Body of pancreas (tissue), 4 donors: ENCODE results near the gene SPTBN1. TPM values are rescaled to one million over a fixed set of nuclear protein-coding genes. Genes with fewer than 3 reads are reported as not detected.
A peak's percentile ranks its signal among the peaks of the same experiment; 100 is the strongest.

Source experiments
- ATAC-seq: fragments of 150-250 bp; one replicate; pipeline ENCODE4 v1.9.1; 2016
- DNase-seq, 4 donors: peaks; one replicate each; pipeline ENCODE4 v3.0.0-alpha.2; 2019
- H3K27ac ChIP-seq, 4 donors: fragments of 200-600 bp; sonication (generic); 1 replicate in 3 of 4; 2 replicates in 1 of 4; pipeline versions ENCODE4 v1.5.1 to v1.6.1; 2016 to 2019; ENCODE audit warnings: mild to moderate bottlenecking in 1 of 4, mixed read lengths in 1 of 4, moderate library complexity in 1 of 4
- H3K27me3 ChIP-seq, 2 donors: fragments of 200-600 bp; sonication (generic); one replicate each; pipeline ENCODE4 v1.6.0; 2016; ENCODE audit warnings: mild to moderate bottlenecking in 1 of 2
- H3K36me3 ChIP-seq, 2 donors: fragments of 200-600 bp; sonication (generic); replicated peaks in 1 of 2; 2 replicates each; pipeline ENCODE4 v1.5.1; 2016; ENCODE audit warnings: low read depth in 2 of 2; ENCODE audit not compliant: insufficient read depth in 1 of 2
- H3K4me1 ChIP-seq: fragments of 200-600 bp; sonication (generic); one replicate; pipeline ENCODE4 v1.6.0; 2016
- H3K4me3 ChIP-seq, 2 donors: fragments of 200-600 bp; sonication (generic); 1 replicate in 1 of 2; 2 replicates in 1 of 2; pipeline ENCODE4 v1.5.1; 2016 to 2019
- H3K9me3 ChIP-seq, 3 donors: fragments of 200-600 bp; sonication (generic); 1 replicate in 2 of 3; 2 replicates in 1 of 3; pipeline ENCODE4 v1.5.1; 2016
- CTCF ChIP-seq, 7 experiments: fragments of 450-650 bp in 4 of 7; fragments of 200-600 bp in 3 of 7; sonication (generic) in 3 of 7; IDR thresholded peaks; one replicate each; pipeline ENCODE4 v1.5.1; 2016 to 2019; ENCODE audit warnings: antibody characterized with exemption in 7 of 7
- POLR2A ChIP-seq, 3 donors: fragments of 450-650 bp; IDR thresholded peaks; one replicate each; pipeline ENCODE4 v1.6.1; 2016; ENCODE audit warnings: antibody characterized with exemption in 3 of 3, mild to moderate bottlenecking in 2 of 3
- WGBS, 2 donors: methylation state at CpG; one replicate each; pipeline ENCODE4 v1.1.5; 2017; 5-methylcytosine and 5-hydroxymethylcytosine counted together
- intact Hi-C: fragments of 100-400 bp; cut with DNase I; formaldehyde crosslinking; loops from one replicate; pipeline ENCODE4 v1.15.1; 2023
- total RNA-seq, 2 donors: library from RNA; depleted of rRNA; stranded (reverse); fragments of >200 nt; gene quantifications; one replicate each; pipeline ENCODE4 v1.1.0, GENCODE V29; 2016

Gene SPTBN1
- total RNA-seq, 2 donors from 2014 or later: 186 to 195 TPM

- DNase-seq (no peak), ATAC-seq (no peak)
- Histone ChIP-seq H3K4me3 (no peak overlapping the region), H3K36me3 (no peaks in the 10 kb centered on the region), H3K9me3 (no peaks in the 10 kb centered on the region), H3K27me3 (no peaks in the 10 kb centered on the region), H3K4me1 (peaks cover 41% of the 10 kb centered on the region), H3K27ac (no peak overlapping the region)
- intact Hi-C loops: no loop called here
- 83 to 92% methylated on average over 2 of the region's 2 CpGs for WGBS, 2 donors
- TF ChIP-seq POLR2A (IDR thresholded peaks at IDR 0.05) (no peak), CTCF (IDR thresholded peaks at IDR 0.05) (no peak)
Measured at GRCh38 chr2:54440050-54440449, 16.1 kb upstream of the SPTBN1 start.

- intact Hi-C loops: no loop called here
- peak; percentile 64 to 80 (median 66) for DNase-seq
- H3K36me3 ChIP-seq: no peaks in the 10 kb centered on the region
Measured at GRCh38 chr2:54444503-54444902, 11.6 kb upstream of the SPTBN1 start.

GRCh38 chr2:54446122-54446521, 10.0 kb upstream of the SPTBN1 start:
- TF ChIP-seq CTCF (IDR thresholded peaks at IDR 0.05): no peak
- H3K36me3 ChIP-seq: no peaks in the 10 kb centered on the region
- ATAC-seq: no peak
- no peak for DNase-seq
- H3K9me3 ChIP-seq: no peaks in the 10 kb centered on the region
- intact Hi-C loops: no loop called here
- H3K4me3 ChIP-seq: no peak overlapping the region
- peaks cover 10% of the 10 kb centered on the region for H3K4me1 ChIP-seq
- no peak overlapping the region for H3K27ac ChIP-seq
- no peaks in the 10 kb centered on the region for H3K27me3 ChIP-seq

More at GRCh38 chr2:54444503-54444902, 11.6 kb upstream of the SPTBN1 start:
- TF ChIP-seq CTCF (IDR thresholded peaks at IDR 0.05) (no peak), POLR2A (IDR thresholded peaks at IDR 0.05) (no peak)
- Histone ChIP-seq H3K27ac (no peak overlapping the region), H3K9me3 (no peaks in the 10 kb centered on the region), H3K27me3 (no peaks in the 10 kb centered on the region), H3K4me1 (peaks cover 10% of the 10 kb centered on the region), H3K4me3 (no peak overlapping the region)
- ATAC-seq: peak; percentile 65
- WGBS, 2 donors: 61 to 90% methylated on average over 1 of the region's 1 CpG

- Histone ChIP-seq H3K27me3 (no peaks in the 10 kb centered on the region), H3K4me1 (peaks cover 10% of the 10 kb centered on the region), H3K4me3 (no peak overlapping the region), H3K9me3 (no peaks in the 10 kb centered on the region), H3K36me3 (no peaks in the 10 kb centered on the region), H3K27ac (no peak overlapping the region)
- WGBS, 2 donors: 85 to 88% methylated on average over 2 of the region's 2 CpGs
- no peak for TF ChIP-seq CTCF (IDR thresholded peaks at IDR 0.05)
- no peak for TF ChIP-seq POLR2A (IDR thresholded peaks at IDR 0.05)
- no peak for DNase-seq
- intact Hi-C loops: no loop called here
- ATAC-seq: no peak
Measured at GRCh38 chr2:54446625-54447024, 9.5 kb upstream of the SPTBN1 start.

GRCh38 chr2:54454548-54455130, 1.5 kb upstream of the SPTBN1 start:
- Histone ChIP-seq H3K4me3 (peak overlapping the region; percentile 57 to 77), H3K27me3 (no peaks in the 10 kb centered on the region), H3K36me3 (no peaks in the 10 kb centered on the region), H3K4me1 (peaks cover 29% of the 10 kb centered on the region), H3K27ac (peak overlapping the region; percentile 5 to 92 (median 87)), H3K9me3 (no peaks in the 10 kb centered on the region)
- no peak for ATAC-seq
- DNase-seq: no peak
- intact Hi-C loops: no loop called here
- TF ChIP-seq CTCF (IDR thresholded peaks at IDR 0.05): no peak
- no peak for TF ChIP-seq POLR2A (IDR thresholded peaks at IDR 0.05)
- WGBS, 2 donors: 9 to 11% methylated on average over 4 of the region's 4 CpGs
